ENCODE data around the gene HECW1.

The HECW1 gene

DNA sequence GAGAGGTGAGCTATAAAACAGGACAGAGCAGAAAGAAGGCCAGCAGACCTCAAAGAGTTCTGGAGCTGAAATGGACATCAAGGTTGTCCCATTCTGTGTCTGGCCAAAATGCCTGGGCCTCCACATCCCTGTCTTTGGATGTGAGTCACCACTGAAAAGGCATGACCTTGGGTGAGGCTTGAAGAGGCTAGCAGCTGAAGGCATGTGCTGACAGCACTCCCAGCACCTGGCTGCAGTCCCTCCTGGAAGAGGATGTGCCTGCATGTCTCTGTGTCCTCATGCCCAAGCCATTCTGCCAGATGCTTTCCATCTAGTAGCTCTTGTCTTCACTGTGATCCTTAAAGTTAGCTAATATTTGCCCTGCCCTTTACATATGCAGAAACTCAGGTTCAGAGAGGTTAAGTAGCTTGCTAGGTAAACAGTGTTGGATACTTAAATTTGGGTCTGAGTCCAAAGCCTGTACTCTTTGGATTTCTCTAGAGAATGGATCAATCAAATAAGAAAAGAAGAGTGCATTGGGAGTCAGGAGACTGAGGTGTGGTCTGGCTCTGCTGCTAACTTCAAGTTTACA is 35.8 kb downstream of the HECW1 start:
- DNase-seq (ENCODE audit: low spot score) = no peak
- TF ChIP-seq, protein P1, sequence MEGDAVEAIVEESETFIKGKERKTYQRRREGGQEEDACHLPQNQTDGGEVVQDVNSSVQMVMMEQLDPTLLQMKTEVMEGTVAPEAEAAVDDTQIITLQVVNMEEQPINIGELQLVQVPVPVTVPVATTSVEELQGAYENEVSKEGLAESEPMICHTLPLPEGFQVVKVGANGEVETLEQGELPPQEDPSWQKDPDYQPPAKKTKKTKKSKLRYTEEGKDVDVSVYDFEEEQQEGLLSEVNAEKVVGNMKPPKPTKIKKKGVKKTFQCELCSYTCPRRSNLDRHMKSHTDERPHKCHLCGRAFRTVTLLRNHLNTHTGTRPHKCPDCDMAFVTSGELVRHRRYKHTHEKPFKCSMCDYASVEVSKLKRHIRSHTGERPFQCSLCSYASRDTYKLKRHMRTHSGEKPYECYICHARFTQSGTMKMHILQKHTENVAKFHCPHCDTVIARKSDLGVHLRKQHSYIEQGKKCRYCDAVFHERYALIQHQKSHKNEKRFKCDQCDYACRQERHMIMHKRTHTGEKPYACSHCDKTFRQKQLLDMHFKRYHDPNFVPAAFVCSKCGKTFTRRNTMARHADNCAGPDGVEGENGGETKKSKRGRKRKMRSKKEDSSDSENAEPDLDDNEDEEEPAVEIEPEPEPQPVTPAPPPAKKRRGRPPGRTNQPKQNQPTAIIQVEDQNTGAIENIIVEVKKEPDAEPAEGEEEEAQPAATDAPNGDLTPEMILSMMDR (IDR thresholded peaks at IDR 0.05; ENCODE audit: extremely low read depth, missing control alignments) = no peak

DNA sequence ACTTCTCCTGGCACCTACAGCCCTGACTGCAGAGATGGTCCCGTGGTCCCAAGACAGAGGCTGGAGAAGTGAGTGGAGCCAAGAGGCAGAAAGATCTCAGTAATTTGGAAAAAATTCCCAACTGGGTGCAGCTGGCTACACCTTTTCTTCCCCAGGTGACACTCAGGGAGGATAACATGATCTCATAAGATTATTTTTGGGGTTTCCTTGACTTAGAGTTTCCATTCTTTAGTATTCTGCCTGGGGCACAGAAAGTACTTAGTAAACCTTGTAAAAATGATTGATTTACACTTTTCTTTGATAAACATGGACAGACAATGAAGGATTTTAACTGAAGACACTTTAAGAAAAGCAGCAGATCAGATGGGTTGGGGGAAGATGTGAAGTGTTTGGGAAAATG is 38.6 kb downstream of the HECW1 start:
- TF ChIP-seq, protein P1 (IDR thresholded peaks at IDR 0.05; ENCODE audit: extremely low read depth, missing control alignments) = no peak
- DNase-seq (ENCODE audit: low spot score) = no peak

DNA sequence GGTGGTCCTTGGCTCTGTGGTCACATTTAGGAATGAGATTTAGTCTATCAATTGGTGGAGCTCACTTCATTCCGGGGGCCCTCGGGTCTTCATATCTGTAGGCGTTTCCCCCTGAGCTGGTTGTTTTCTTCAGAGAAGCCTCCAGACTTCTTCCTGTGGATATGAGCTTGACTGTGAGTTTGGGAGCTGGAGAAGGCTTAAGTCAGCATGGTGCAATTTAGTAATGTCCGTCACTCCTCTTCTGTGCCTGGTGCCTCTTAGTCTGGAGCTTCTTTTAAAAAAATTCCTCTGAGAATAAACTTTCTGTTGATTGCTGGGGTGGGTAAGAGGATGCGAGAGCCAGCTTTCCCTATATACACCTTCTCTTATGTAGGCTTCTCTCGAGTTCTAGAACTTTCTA is 40.2 kb downstream of the HECW1 start:
- DNase-seq (ENCODE audit: low spot score) = no peak
- TF ChIP-seq, protein P1 (IDR thresholded peaks at IDR 0.05; ENCODE audit: extremely low read depth, missing control alignments) = no peak

DNA sequence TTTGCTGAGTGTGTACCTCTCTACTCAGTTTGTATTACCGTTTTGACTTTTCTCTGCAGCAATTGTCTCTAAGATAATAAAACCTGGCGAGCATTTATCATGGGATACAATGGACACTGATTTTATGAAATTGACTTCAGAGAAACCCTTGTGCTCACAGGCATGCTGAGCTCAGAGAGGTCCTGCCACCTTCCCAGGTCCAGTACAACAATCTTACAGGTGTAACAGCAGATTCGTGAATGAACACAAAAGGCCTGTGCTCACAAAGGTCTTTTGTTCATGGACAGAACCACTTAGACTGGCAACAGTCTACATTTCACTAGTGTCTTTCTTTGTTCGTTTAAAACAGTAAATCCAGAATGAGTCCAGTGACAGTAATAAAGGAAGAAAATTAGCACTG is 43.2 kb downstream of the HECW1 start:
- TF ChIP-seq, protein P1 (IDR thresholded peaks at IDR 0.05; ENCODE audit: extremely low read depth, missing control alignments) = no peak
- DNase-seq (ENCODE audit: low spot score) = no peak

DNA sequence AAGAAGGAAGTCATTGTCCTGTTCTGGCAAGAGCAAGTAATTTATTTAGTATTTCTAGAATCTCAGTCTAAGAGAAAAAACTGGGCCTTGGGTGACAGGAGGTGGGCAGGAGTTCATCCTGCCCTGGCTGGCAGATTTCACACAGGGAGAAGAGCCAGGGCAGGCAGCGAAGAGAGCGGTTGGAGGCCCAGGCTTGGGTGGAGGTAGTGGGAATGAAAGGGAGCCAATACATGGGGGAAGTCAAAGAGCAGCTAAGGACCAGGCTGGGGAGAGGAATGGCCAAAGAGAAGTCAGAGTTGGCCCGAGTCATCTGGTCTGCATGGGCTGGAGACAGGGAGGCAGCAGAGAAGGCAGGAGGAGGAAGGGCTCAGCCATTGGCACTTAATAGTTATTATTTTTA is 51.4 kb downstream of the HECW1 start:
- no peak for DNase-seq (ENCODE audit: low spot score)
- TF ChIP-seq, protein P1 (IDR thresholded peaks at IDR 0.05; ENCODE audit: extremely low read depth, missing control alignments) = no peak

DNA sequence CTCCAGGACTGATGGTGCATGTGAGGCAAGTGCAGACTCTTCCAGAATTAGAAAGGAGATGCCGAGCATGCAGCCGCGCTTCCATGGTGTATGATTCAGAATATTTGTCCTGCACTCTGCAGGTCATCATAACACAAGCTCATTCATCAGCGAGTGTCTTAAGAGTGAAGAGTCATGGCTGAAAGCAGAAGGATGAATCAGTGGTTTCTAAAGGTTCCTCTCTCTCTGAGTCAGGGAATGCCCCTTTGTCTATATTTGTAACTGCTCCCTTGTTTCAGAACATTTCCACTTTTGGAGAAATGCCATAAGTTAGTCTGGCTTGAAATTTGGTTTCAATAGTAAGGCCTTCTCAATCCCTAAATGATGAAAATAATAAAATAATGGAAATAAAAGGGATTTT is 52.3 kb downstream of the HECW1 start:
- TF ChIP-seq, protein P1 (IDR thresholded peaks at IDR 0.05; ENCODE audit: extremely low read depth, missing control alignments) = no peak
- peak; percentile 63 for DNase-seq (ENCODE audit: low spot score)

DNA sequence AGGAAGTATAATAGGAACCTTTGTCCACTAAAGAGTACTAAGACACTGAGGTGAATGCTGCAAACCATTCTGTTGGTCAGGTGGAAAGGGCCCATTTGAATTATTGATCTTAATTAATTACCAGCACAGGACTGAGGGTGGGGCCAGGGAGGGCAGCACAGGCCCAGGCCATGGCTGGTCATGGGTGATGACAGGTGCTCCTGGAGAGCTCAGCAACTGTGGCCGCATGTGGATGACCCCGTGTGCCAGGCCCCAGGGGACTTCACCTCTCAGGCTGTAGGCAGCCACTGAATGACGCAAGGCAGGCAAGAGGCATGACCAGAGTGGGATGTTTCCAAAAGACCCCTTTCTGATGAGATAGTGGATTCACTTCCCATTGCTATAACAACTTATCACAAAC is 54.2 kb downstream of the HECW1 start:
- DNase-seq (ENCODE audit: low spot score) = no peak

More for the DNA sequence above, 54.2 kb downstream of the HECW1 start:
- TF ChIP-seq, protein P1 (IDR thresholded peaks at IDR 0.05; ENCODE audit: extremely low read depth, missing control alignments) = no peak

All from GM20000 (cell line).